ENCODE data around the gene C2orf72.

The C2orf72 gene

GRCh38 chr2:231068525-231069222 lies 31.4 kb downstream of the C2orf72 start:
- Histone ChIP-seq H3K27ac (ENCODE audit: low read depth, low read length) (no peak overlapping the region), H3K36me3 (ENCODE audit: control insufficient read depth, low read length) (peaks cover 87% of the 10 kb centered on the region), H3K79me2 (ENCODE audit: control insufficient read depth, low read length) (0 out of 2 replicates have a peak, but pooled peaks cover 4% of the 10 kb centered on the region), H3K4me2 (ENCODE audit: low read length) (no peak overlapping the region), H3K4me1 (ENCODE audit: control insufficient read depth, low read length) (no peaks in the 10 kb centered on the region), H3K9me2 (replicated peaks; ENCODE audit: control insufficient read depth, low read length) (no peaks in the 10 kb centered on the region), H3F3A (ENCODE audit: control insufficient read depth, insufficient read depth) (peaks cover 3% of the 10 kb centered on the region), H3K9me3 (ENCODE audit: control insufficient read depth, insufficient read depth, low read length) (no peaks in the 10 kb centered on the region), H4K20me1 (ENCODE audit: control insufficient read depth, insufficient read depth, low read depth, low read length) (no peaks in the 10 kb centered on the region), H3K27me3 (ENCODE audit: control insufficient read depth, low read length) (no peaks in the 10 kb centered on the region), H3K4me3 (ENCODE audit: low read length) (no peak overlapping the region)
- TF ChIP-seq EZH2phosphoT487 (IDR thresholded peaks at IDR 0.05; ENCODE audit: borderline replicate concordance, low read length): no peak
- TF ChIP-seq, protein P1, sequence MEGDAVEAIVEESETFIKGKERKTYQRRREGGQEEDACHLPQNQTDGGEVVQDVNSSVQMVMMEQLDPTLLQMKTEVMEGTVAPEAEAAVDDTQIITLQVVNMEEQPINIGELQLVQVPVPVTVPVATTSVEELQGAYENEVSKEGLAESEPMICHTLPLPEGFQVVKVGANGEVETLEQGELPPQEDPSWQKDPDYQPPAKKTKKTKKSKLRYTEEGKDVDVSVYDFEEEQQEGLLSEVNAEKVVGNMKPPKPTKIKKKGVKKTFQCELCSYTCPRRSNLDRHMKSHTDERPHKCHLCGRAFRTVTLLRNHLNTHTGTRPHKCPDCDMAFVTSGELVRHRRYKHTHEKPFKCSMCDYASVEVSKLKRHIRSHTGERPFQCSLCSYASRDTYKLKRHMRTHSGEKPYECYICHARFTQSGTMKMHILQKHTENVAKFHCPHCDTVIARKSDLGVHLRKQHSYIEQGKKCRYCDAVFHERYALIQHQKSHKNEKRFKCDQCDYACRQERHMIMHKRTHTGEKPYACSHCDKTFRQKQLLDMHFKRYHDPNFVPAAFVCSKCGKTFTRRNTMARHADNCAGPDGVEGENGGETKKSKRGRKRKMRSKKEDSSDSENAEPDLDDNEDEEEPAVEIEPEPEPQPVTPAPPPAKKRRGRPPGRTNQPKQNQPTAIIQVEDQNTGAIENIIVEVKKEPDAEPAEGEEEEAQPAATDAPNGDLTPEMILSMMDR (IDR thresholded peaks at IDR 0.05; ENCODE audit: low read depth, low read length, poor library complexity, severe bottlenecking): no peak

DNA sequence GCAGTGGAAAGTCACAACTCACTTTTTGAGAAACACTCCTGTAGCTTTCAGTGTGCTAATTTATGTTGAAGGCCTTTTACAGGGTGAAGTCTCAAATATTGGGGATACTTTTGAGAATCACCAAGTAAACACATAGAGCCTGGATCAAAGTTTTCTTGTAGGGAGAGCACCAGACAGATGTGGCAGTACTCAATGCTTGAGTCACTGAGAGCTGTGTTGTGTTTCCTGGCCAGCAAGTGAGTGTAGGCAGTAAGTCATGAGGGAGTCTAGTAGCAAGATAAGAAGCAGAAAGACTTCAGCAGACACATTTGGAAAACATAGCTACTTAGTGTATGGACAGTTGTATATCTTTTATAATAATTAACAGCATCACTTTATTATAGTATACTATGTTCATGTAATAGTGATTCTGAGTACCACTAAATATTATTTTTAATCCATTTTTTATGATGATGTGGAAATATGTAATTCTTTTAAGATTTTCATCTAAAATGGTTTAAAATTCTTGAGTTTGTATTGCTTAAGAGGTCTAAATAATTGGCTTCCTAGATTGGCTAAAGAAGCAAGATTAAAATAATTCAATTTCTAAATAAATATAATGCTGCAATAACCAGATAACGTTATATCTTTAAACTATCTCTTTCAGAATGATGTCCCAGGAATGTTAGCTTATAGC lies 32.2 kb downstream of the C2orf72 start:
- no peaks in the 10 kb centered on the region for H3K79me2 ChIP-seq (ENCODE audit: control insufficient read depth, low read length)
- peaks cover 3% of the 10 kb centered on the region for H3F3A ChIP-seq (ENCODE audit: control insufficient read depth, insufficient read depth)
- no peaks in the 10 kb centered on the region for H3K9me3 ChIP-seq (ENCODE audit: control insufficient read depth, insufficient read depth, low read length)
- no peak for TF ChIP-seq EZH2phosphoT487 (IDR thresholded peaks at IDR 0.05; ENCODE audit: borderline replicate concordance, low read length)
- TF ChIP-seq, protein P1 (IDR thresholded peaks at IDR 0.05; ENCODE audit: low read depth, low read length, poor library complexity, severe bottlenecking): no peak
- H3K27ac ChIP-seq (ENCODE audit: low read depth, low read length): no peak overlapping the region
- H3K4me1 ChIP-seq (ENCODE audit: control insufficient read depth, low read length): no peaks in the 10 kb centered on the region
- H3K36me3 ChIP-seq (ENCODE audit: control insufficient read depth, low read length): peaks cover 79% of the 10 kb centered on the region
- H3K4me3 ChIP-seq (ENCODE audit: low read length): no peak overlapping the region
- H3K27me3 ChIP-seq (ENCODE audit: control insufficient read depth, low read length): no peaks in the 10 kb centered on the region
- no peaks in the 10 kb centered on the region for H3K9me2 ChIP-seq (replicated peaks; ENCODE audit: control insufficient read depth, low read length)
- H4K20me1 ChIP-seq (ENCODE audit: control insufficient read depth, insufficient read depth, low read depth, low read length): no peaks in the 10 kb centered on the region
- H3K4me2 ChIP-seq (ENCODE audit: low read length): no peak overlapping the region

- TF ChIP-seq EZH2phosphoT487 (IDR thresholded peaks at IDR 0.05; ENCODE audit: borderline replicate concordance, low read length): no peak
- TF ChIP-seq, protein P1 (IDR thresholded peaks at IDR 0.05; ENCODE audit: low read depth, low read length, poor library complexity, severe bottlenecking): no peak
- no peaks in the 10 kb centered on the region for H3K27me3 ChIP-seq (ENCODE audit: control insufficient read depth, low read length)
- no peak overlapping the region for H3K4me3 ChIP-seq (ENCODE audit: low read length)
- H3F3A ChIP-seq (ENCODE audit: control insufficient read depth, insufficient read depth): no peaks in the 10 kb centered on the region
- no peak overlapping the region for H3K4me2 ChIP-seq (ENCODE audit: low read length)
- H3K9me2 ChIP-seq (replicated peaks; ENCODE audit: control insufficient read depth, low read length): no peaks in the 10 kb centered on the region
- no peak overlapping the region for H3K27ac ChIP-seq (ENCODE audit: low read depth, low read length)
- no peaks in the 10 kb centered on the region for H3K79me2 ChIP-seq (ENCODE audit: control insufficient read depth, low read length)
- no peaks in the 10 kb centered on the region for H3K9me3 ChIP-seq (ENCODE audit: control insufficient read depth, insufficient read depth, low read length)
- H4K20me1 ChIP-seq (ENCODE audit: control insufficient read depth, insufficient read depth, low read depth, low read length): no peaks in the 10 kb centered on the region
- H3K4me1 ChIP-seq (ENCODE audit: control insufficient read depth, low read length): no peaks in the 10 kb centered on the region
- peaks cover 87% of the 10 kb centered on the region for H3K36me3 ChIP-seq (ENCODE audit: control insufficient read depth, low read length)
Observed at GRCh38 chr2:231084565-231084964, 47.2 kb downstream of the C2orf72 start.
